IMR-90 (cell line): ENCODE measurements around the gene ROCK2. TPM values are rescaled to one million over a fixed set of nuclear protein-coding genes. Genes with fewer than 3 reads are reported as not detected.

Experiments used
- ATAC-seq: fragments of 200-7000 bp; cut with Tn5 transposase; 2 replicates; pipeline ENCODE4 v1.9.1; 2020; ENCODE audit warnings: low read depth, mild to moderate bottlenecking, moderate library complexity
- BruUV-seq: library from RNA; stranded (reverse); fragments of 400-500 nt; replicated peaks from 2 replicates; lab custom pipeline; 2021; lab: Mats Ljungman, UMichigan
- CTCF ChIA-PET: fragments of 300-600 bp; formaldehyde crosslinking; extraction: SDS; loops from one replicate; lab custom pipeline; 2021; ENCODE audit warnings: antibody characterized with exemption; lab: Yijun Ruan, JAX
- POLR2A ChIA-PET: fragments of 300-600 bp; sonication (Branson Sonifier 250); formaldehyde crosslinking; loops from one replicate; lab custom pipeline; 2022; ENCODE audit warnings: antibody characterized with exemption; ENCODE audit not compliant: unreplicated experiment; lab: Charles Lee
- DNase-seq: peaks from one replicate; pipeline ENCODE4 v3.0.0; 2013
- H2AFZ ChIP-seq: replicated peaks from 2 replicates; pipeline ENCODE3; 2013; ENCODE audit warnings: low read length, mild to moderate bottlenecking; ENCODE audit not compliant: poor library complexity
- H2AK5ac ChIP-seq: 2 replicates; pipeline ENCODE4 v1.6.1; 2013; ENCODE audit warnings: low read depth, low read length, inconsistent platforms
- H2AK9ac ChIP-seq: replicated peaks from 2 replicates; pipeline ENCODE3; 2013; ENCODE audit warnings: mild to moderate bottlenecking, low read depth, low read length, moderate library complexity; ENCODE audit not compliant: poor library complexity
- H2BK120ac ChIP-seq: 2 replicates; pipeline ENCODE4 v1.6.1; 2013; ENCODE audit warnings: low read depth, low read length, inconsistent platforms
- H2BK15ac ChIP-seq: 3 replicates; pipeline ENCODE4 v1.6.1; 2013; ENCODE audit warnings: low read depth, low read length, inconsistent platforms
- H2BK20ac ChIP-seq: 2 replicates; pipeline ENCODE4 v1.6.1; 2013; ENCODE audit warnings: low read depth, mild to moderate bottlenecking, inconsistent platforms, low read length, moderate library complexity
- H2BK5ac ChIP-seq: 2 replicates; pipeline ENCODE4 v1.6.1; 2013; ENCODE audit warnings: mild to moderate bottlenecking, low read depth, low read length, inconsistent platforms; ENCODE audit not compliant: poor library complexity, severe bottlenecking
- H3K14ac ChIP-seq: replicated peaks from 2 replicates; pipeline ENCODE4 v1.6.1; 2013; ENCODE audit warnings: low read depth, low read length, inconsistent platforms
- H3K18ac ChIP-seq: 2 replicates; pipeline ENCODE4 v1.6.1; 2013; ENCODE audit warnings: low read depth, low read length, control low read depth
- H3K23ac ChIP-seq: 2 replicates; pipeline ENCODE4 v1.6.1; 2013; ENCODE audit warnings: low read depth, low read length, inconsistent platforms
- H3K27ac ChIP-seq: 2 replicates; pipeline ENCODE4 v1.5.1; 2013; ENCODE audit warnings: mild to moderate bottlenecking, control low read depth, low read length; ENCODE audit not compliant: insufficient read depth
- H3K27me3 ChIP-seq: 2 replicates; pipeline ENCODE4 v1.6.1; 2013; ENCODE audit warnings: low read length; ENCODE audit not compliant: control insufficient read depth, insufficient read depth
- H3K36me3 ChIP-seq: 2 replicates; pipeline ENCODE4 v1.6.1; 2013; ENCODE audit warnings: low read length, mixed read lengths; ENCODE audit not compliant: control insufficient read depth, insufficient read depth
- H3K4ac ChIP-seq: 2 replicates; pipeline ENCODE4 v1.6.1; 2013; ENCODE audit warnings: low read depth, low read length, inconsistent platforms
- H3K4me1 ChIP-seq: 2 replicates; pipeline ENCODE4 v1.6.1; 2013; ENCODE audit warnings: low read length, mixed read lengths; ENCODE audit not compliant: control insufficient read depth, insufficient read depth
- H3K4me2 ChIP-seq: 2 replicates; pipeline ENCODE4 v1.6.1; 2013; ENCODE audit warnings: low read depth, mild to moderate bottlenecking, control low read depth, low read length, moderate library complexity
- H3K4me3 ChIP-seq: 2 replicates; pipeline ENCODE4 v1.5.1; 2013; ENCODE audit warnings: low read depth, mild to moderate bottlenecking, control low read depth, low read length, moderate library complexity; ENCODE audit not compliant: insufficient read depth
- H3K56ac ChIP-seq: 2 replicates; pipeline ENCODE4 v1.6.1; 2013; ENCODE audit warnings: low read length, inconsistent platforms; ENCODE audit not compliant: insufficient read depth; ENCODE audit errors: extremely low read depth
- H3K79me1 ChIP-seq, 2 experiments: 2 replicates each; pipeline ENCODE4 v1.6.1; 2013; ENCODE audit warnings: low read length in 2 of 2, inconsistent platforms in 1 of 2, low read depth in 1 of 2
- H3K9ac ChIP-seq: 2 replicates; pipeline ENCODE4 v1.6.1; 2013; ENCODE audit warnings: low read depth, low read length, control low read depth
- H3K9me1 ChIP-seq: 2 replicates; pipeline ENCODE4 v1.6.1; 2013; ENCODE audit warnings: low read length, inconsistent platforms; ENCODE audit not compliant: insufficient read depth
- H3K9me3 ChIP-seq: 2 replicates; pipeline ENCODE4 v1.6.1; 2013; ENCODE audit warnings: low read length; ENCODE audit not compliant: control insufficient read depth, insufficient read depth
- H4K20me1 ChIP-seq: 2 replicates; pipeline ENCODE4 v1.6.1; 2013; ENCODE audit warnings: low read length, inconsistent platforms; ENCODE audit not compliant: insufficient read depth
- H4K5ac ChIP-seq: 2 replicates; pipeline ENCODE4 v1.6.1; 2013; ENCODE audit warnings: mild to moderate bottlenecking, low read depth, low read length, control low read depth
- H4K8ac ChIP-seq, 2 experiments: 2 replicates each; pipeline ENCODE4 v1.6.1; 2013; ENCODE audit warnings: low read depth in 2 of 2, low read length in 2 of 2, control low read depth in 1 of 2, inconsistent platforms in 1 of 2
- H4K91ac ChIP-seq: 2 replicates; pipeline ENCODE4 v1.6.1; 2013; ENCODE audit warnings: low read depth, low read length, inconsistent platforms; ENCODE audit not compliant: insufficient read depth
- BHLHE40 ChIP-seq: fragments of 150-350 bp; IDR thresholded peaks from 2 replicates; pipeline ENCODE4 v1.6.1; 2016; ENCODE audit warnings: mild to moderate bottlenecking, low read depth, low read length
- CEBPB ChIP-seq: IDR thresholded peaks from 2 replicates; pipeline ENCODE4 v1.6.1; 2012; ENCODE audit warnings: low read depth, low read length, improper control_type of control experiment
- MAZ ChIP-seq: IDR thresholded peaks from 2 replicates; pipeline ENCODE4 v1.6.1; 2012; ENCODE audit warnings: low read depth, mild to moderate bottlenecking, low read length, improper control_type of control experiment, moderate library complexity, borderline replicate concordance
- WGBS, 2 experiments: methylation state at CpG; one replicate each; pipeline versions ENCODE4 v1.1.5 to v1.1.7; 2013; ENCODE audit warnings: missing lambda C conversion rate in 2 of 2; ENCODE audit not compliant: insufficient read length in 1 of 2; ENCODE audit errors: extremely low coverage in 2 of 2; 5-methylcytosine and 5-hydroxymethylcytosine counted together
- dilution Hi-C: fragments of 300-500 bp; cut with HindIII; formaldehyde crosslinking; loops from one replicate; pipeline ENCODE4 v1.14.3; 2018; ENCODE audit warnings: low sequenced_read_pairs; ENCODE audit not compliant: unreplicated experiment
- in situ Hi-C: fragments of 300-500 bp; cut with MboI; formaldehyde crosslinking; loops from 3 replicates; pipeline ENCODE4 v1.14.3; 2019; ENCODE audit warnings: low sequenced_read_pairs, inconsistent platforms, mixed read lengths
- intact Hi-C: fragments of 100-400 bp; cut with micrococcal nuclease; formaldehyde crosslinking; loops from 2 replicates; pipeline ENCODE4 v1.10.0; 2022
- polyA plus RNA-seq, 3 experiments: library from polyadenylated mRNA; depleted of rRNA; stranded (reverse); fragments of >200 nt; gene quantifications; 2 replicates each; pipeline ENCODE4 v1.2.3, GENCODE V29; 2012; ENCODE audit warnings: low replicate concordance in 1 of 3
- total RNA-seq: library from RNA; depleted of rRNA; stranded (reverse); fragments of >200 nt; gene quantifications from 2 replicates; pipeline ENCODE4 v1.2.3, GENCODE V29; 2012
- TF ChIP-seq, protein P1 (sequence below): fragments of 150-350 bp; IDR thresholded peaks from 2 replicates; pipeline ENCODE4 v1.6.1; 2017; ENCODE audit warnings: mild to moderate bottlenecking, antibody characterized with exemption, low read length, low read depth
- TF ChIP-seq, protein P2 (sequence below): fragments of 150-350 bp; IDR thresholded peaks from 2 replicates; pipeline ENCODE4 v1.6.1; 2016; ENCODE audit warnings: low read depth, mild to moderate bottlenecking, low read length, moderate library complexity, borderline replicate concordance

The ROCK2 gene
- total and polyA plus RNA-seq, 2 of the 4 experiments (the other 2 are of a cell fraction) = 9.0 to 28.3 TPM

DNA sequence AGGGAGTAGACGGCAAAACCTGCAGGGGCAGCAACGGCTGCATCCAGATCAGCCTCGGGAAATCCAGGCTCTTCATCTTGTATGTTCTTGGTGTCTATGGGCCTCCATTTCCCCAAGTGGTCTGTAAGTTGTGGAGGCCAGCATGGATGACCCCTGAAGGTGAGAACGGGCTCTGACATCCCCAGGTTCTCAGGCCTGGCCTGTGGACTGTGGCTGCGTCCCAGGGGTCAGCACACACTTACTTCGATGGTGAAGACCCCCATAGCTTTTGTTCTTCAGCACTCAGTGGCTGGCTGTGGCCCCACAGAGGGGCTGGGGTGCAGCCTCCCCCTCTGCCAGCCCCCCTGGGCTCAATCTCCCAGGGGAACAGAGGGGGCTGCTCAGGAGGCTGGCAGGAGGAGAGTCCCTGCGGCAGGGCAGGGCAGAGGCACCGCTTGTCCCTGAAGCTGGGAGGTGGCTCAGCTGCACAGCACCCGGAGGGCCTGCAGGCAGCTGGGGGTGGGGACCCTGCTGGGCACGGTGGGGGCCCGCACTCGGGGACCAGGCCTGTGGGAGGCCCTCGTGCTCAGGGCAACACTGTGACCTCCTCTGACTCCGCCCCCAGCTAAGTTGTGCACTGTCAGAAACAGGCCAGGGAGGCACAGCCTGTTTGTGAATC is 185.4 kb downstream of the ROCK2 start:
- H3K4me3 ChIP-seq = no peak overlapping the region
- H3K23ac ChIP-seq = no peak overlapping the region
- no TSS peak for BruUV-seq
- peaks cover 2% of the 10 kb centered on the region for H3K36me3 ChIP-seq
- peaks cover 0 to 6% of the 10 kb centered on the region in 2 experiments; a peak in 2 of 4 replicates for H3K79me1 ChIP-seq
- H2BK20ac ChIP-seq = no peak overlapping the region
- no peak overlapping the region for H3K4ac ChIP-seq
- no peak overlapping the region for H2BK15ac ChIP-seq
- dilution Hi-C loops = no loop called here
- no peak overlapping the region for H4K8ac ChIP-seq
- peaks cover 5% of the 10 kb centered on the region; the same call in 1 of the 2 replicates for H3K4me1 ChIP-seq
- H4K20me1 ChIP-seq = no peaks in the 10 kb centered on the region
- no peak overlapping the region for H4K91ac ChIP-seq
- no peak overlapping the region for H4K5ac ChIP-seq
- in situ Hi-C loops = no loop called here
- no peak overlapping the region for H3K27ac ChIP-seq
- intact Hi-C loops = no loop called here
- no peak overlapping the region for H3K4me2 ChIP-seq
- DNase-seq (no peak), ATAC-seq (no peak)
- CTCF ChIA-PET = no interaction called here
- 39% methylated on average over 7 of the region's 14 CpGs; no CpG with 5 or more reads in 1 of the 2 experiments for WGBS, 2 experiments
- H3K27me3 ChIP-seq = no peaks in the 10 kb centered on the region
- no peak overlapping the region for H2BK5ac ChIP-seq
- no peak overlapping the region for H2AFZ ChIP-seq
- peak overlapping the region; percentile 46 for H2AK9ac ChIP-seq
- peaks cover 4% of the 10 kb centered on the region for H3K9me1 ChIP-seq
- H3K56ac ChIP-seq = no peak overlapping the region
- no peak overlapping the region for H3K18ac ChIP-seq
- H2BK120ac ChIP-seq = no peak overlapping the region
- POLR2A ChIA-PET = no interaction called here
- H3K9me3 ChIP-seq = no peaks in the 10 kb centered on the region
- TF ChIP-seq CEBPB (no peak), BHLHE40 (no peak), MAZ (no peak)
- TF ChIP-seq, protein P1, sequence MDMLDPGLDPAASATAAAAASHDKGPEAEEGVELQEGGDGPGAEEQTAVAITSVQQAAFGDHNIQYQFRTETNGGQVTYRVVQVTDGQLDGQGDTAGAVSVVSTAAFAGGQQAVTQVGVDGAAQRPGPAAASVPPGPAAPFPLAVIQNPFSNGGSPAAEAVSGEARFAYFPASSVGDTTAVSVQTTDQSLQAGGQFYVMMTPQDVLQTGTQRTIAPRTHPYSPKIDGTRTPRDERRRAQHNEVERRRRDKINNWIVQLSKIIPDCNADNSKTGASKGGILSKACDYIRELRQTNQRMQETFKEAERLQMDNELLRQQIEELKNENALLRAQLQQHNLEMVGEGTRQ = no peak
- TF ChIP-seq, protein P2, sequence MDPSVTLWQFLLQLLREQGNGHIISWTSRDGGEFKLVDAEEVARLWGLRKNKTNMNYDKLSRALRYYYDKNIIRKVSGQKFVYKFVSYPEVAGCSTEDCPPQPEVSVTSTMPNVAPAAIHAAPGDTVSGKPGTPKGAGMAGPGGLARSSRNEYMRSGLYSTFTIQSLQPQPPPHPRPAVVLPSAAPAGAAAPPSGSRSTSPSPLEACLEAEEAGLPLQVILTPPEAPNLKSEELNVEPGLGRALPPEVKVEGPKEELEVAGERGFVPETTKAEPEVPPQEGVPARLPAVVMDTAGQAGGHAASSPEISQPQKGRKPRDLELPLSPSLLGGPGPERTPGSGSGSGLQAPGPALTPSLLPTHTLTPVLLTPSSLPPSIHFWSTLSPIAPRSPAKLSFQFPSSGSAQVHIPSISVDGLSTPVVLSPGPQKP = no peak
- no peak overlapping the region for H3K9ac ChIP-seq
- no peak overlapping the region for H3K14ac ChIP-seq
- no peak overlapping the region for H2AK5ac ChIP-seq
